Activated naive CD4-positive, alpha-beta T cell treated with anti-CD3 and anti-CD28 coated beads, Interleukin-2, amount 50 U/mL, for 72 hours (primary cell): ENCODE results near the gene SUGT1. TPM values are rescaled to one million over a fixed set of nuclear protein-coding genes. Genes with fewer than 3 reads are reported as not detected.

Experiments
- ATAC-seq, 2 donors: fragments of 150-1000 bp; cut with Tn5 transposase; 2 replicates each; pipeline ENCODE4 v1.10.0; 2021; ENCODE audit warnings: mild to moderate bottlenecking in 2 of 2, moderate library complexity in 2 of 2
- DNase-seq, 2 donors: peaks; one replicate each; pipeline ENCODE4 v3.0.0; 2021 to 2022; ENCODE audit warnings: low spot score in 2 of 2
- H3K27ac Mint-ChIP-seq, 2 donors: one replicate each; pipeline ENCODE4 v1.8.0; 2022; ENCODE audit warnings: mild to moderate bottlenecking in 2 of 2, mixed read lengths in 2 of 2
- H3K36me3 Mint-ChIP-seq, 2 donors: one replicate each; pipeline ENCODE4 v1.8.0; 2022; ENCODE audit warnings: mixed read lengths in 2 of 2
- H3K9me3 Mint-ChIP-seq, 2 donors: one replicate each; pipeline ENCODE4 v1.8.0; 2022; ENCODE audit warnings: mixed read lengths in 2 of 2
- total RNA-seq, 2 donors: library from RNA; stranded (reverse); gene quantifications; one replicate each; pipeline ENCODE4 v1.2.3, GENCODE V29; 2022

The SUGT1 gene
- total RNA-seq, 2 donors from 2014 or later, result 45.8 to 55.6 TPM

- Mint-ChIP-seq H3K9me3 (peaks cover 0 to 6% of the 10 kb centered on the region in 2 donors), H3K36me3 (peaks cover 0 to 6% of the 10 kb centered on the region in 2 donors), H3K27ac (no peak overlapping the region)
- ATAC-seq (no peak), DNase-seq (no peak)
Measured at GRCh38 chr13:52744842-52745375, 92.3 kb downstream of the SUGT1 start.

- no peak for ATAC-seq
- peaks cover 0 to 3% of the 10 kb centered on the region in 2 donors for H3K36me3 Mint-ChIP-seq
- peaks cover 0 to 6% of the 10 kb centered on the region in 2 donors for H3K9me3 Mint-ChIP-seq
- H3K27ac Mint-ChIP-seq, result no peak overlapping the region
- no peak for DNase-seq
Measured at GRCh38 chr13:52746141-52746540, 93.5 kb downstream of the SUGT1 start.

- no peaks in the 10 kb centered on the region for H3K9me3 Mint-ChIP-seq
- no peaks in the 10 kb centered on the region for H3K36me3 Mint-ChIP-seq
- H3K27ac Mint-ChIP-seq, result no peak overlapping the region
- no peak for ATAC-seq
- DNase-seq, result no peak
Measured at GRCh38 chr13:52749419-52749818, 96.8 kb downstream of the SUGT1 start.

Other genes with a start within 250 kb of the SUGT1 start
- gene THSD1, start 246.7 kb upstream of the SUGT1 start, total RNA-seq, result under 1 TPM; 0.09 to 0.19 TPM
- 10 to 100 TPM; 31.1 to 38.6 TPM for gene VPS36, start 202.2 kb upstream of the SUGT1 start, total RNA-seq
- 100 to 1,000 TPM in 1 of 2 donors, 10 to 100 TPM in 1; 52.2 to 123 TPM for gene CKAP2, start 197.4 kb upstream of the SUGT1 start, total RNA-seq
- gene HNRNPA1L2, start 10.4 kb upstream of the SUGT1 start, total RNA-seq, result 1 to 10 TPM; 3.1 to 8.5 TPM
- not detected for gene CNMD, start 87.0 kb downstream of the SUGT1 start, total RNA-seq
- not detected for gene PCDH8, start 195.8 kb downstream of the SUGT1 start, total RNA-seq